HG02678 (cell line): ENCODE results near the gene NCSTN.

Experiments used
- ATAC-seq: cut with Tn5 transposase; IDR thresholded peaks from one replicate; pipeline ENCODE4 v1.9.1; 2021; ENCODE audit warnings: mild to moderate bottlenecking, moderate library complexity; ENCODE audit not compliant: unreplicated experiment

NCSTN gene

DNA sequence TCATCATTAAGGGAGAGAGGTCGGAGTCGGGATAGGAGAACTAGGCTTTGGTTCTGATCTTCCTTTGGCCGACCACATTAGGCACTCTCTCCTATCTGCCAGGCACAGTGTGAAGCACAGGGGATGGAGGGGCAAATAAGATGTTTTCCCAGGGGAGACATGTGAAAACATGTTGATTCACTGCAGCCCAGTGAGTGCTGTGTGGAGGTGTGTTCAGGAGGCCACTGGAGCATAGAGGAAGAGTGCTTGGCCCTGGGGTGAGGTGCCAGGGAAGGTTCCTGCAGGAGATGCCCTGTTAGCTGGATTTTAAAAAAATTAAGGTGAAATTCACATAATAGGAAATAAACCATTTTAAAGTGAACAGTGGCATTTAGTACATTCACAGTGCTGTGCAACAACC, 60.9 kb downstream of the NCSTN start:
- no peak for ATAC-seq

DNA sequence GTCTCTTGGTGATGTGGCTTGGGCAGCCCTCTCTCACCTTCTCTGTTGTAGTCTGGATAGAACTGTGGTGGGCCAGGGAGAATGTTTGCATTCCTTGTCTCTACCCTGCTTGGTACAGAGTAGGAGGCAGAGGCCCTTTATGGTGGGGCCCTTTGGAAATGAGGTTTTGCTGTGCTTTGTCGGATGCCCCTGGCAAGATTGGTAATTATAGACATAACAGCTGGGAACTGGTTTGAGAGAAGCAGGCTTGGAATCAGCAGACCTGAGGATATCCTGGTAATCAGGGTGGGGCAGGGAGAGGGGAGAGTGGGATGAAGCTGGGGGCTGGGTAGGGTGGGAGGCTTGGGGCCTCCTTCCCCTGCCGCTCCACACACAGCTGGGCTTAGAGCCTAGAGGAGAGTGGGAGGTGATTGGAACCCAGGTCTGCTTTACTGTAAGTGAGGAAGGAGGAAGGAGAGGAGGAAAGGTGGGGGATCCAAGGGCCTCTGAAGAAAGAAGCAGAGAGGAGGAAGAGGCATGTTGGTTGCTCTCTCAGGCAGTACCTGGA, 62.2 kb downstream of the NCSTN start:
- ATAC-seq, result no peak

DNA sequence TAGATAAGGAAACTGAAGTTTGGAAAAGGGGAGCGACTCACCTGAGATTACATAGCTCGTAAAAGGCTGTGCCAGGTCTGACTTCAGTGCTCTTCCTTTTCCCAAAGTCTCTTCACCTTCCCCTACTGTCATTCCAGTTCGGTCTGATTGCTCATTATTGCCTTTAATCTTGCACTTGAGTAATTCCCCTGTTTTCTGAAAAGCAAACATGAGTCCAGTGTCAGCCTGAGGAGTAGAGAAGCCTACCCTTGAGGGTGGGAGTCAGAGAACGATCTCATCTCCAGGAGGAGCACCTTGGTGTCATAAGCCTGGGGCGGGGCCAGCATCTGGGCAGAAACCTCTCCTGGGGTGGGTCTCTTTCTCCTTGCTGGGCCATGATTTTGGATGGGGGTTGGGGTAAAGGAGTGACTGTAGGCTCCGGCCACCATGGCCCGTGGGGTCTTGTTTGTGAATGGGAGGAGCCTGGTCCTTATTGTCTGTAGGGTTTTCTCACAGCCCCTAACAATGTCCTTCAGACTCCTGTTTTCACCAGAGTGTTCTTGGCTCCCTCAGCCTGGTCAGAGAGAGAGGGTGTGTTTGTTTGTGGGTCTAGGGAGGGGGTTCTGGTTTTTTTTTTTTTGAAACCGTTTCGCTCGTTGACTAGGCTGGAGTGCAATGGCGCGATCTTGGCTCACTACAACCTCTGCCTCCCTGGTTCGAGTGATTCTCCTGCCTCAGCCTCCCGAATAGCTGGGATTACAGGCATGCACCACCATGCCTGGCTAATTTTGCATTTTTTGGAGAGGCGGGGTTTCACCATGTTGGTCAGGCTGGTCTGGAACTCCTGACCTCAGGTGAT, 63.2 kb downstream of the NCSTN start:
- ATAC-seq, result no peak

DNA sequence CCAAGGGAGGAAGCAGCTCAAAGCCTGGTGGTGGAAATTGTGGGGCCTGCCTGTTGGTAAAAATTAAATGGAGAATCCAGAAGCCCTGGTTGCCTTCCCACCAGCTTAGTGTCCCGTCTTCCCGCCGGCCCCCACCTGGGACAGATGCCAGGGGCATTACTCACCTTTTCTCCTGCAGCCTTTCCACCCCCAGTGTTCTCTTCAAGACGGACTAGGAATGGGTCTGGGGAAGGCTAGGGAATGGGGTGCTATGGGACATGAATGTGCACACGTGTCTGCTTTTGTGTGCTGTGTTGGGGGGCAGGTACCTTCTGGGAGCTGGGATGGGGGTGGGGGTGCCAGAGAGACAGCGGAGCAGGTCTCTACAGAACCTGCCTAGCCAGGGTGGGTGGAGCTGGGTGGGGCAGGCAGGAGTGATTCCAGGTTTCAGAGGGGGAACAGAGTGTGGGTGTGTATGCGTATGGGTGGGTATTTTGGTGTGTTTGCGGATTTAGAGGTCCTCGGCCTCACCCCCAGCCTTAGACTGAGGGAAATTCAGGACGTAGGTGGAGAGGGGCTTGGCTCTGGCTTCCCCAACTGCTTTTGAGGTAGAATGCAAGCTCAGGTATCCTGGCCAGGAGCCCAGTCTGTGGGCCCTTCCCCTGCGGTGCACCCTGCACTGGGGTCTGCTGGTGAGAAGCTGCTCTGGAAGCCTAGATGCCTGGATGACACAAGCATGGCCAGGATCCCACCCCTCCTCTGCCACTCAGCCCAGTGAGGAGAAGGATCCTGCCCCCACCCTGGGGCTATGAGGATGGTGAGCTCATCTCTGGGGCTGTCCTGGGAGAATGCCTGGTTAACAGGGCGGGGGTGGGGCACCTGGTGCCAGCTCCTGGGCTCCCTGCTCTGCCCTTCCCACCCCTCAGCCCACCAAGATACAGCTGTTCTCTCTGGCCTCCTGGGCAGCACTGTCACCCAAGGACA, 64.9 kb downstream of the NCSTN start:
- ATAC-seq, result no peak
